NCI-H774 (cell line): Measurements from ENCODE around the gene MSTO1.
"Not testable (repeated sequence)": the region's sequence is repeated elsewhere in the genome, so short reads cannot be mapped to it uniquely, and the experiment has no call there.

ENCODE experiments used
- DNase-seq: peaks from one replicate; lab custom pipeline; 2025; lab: John Stamatoyannopoulos, UW

The MSTO1 gene

DNA sequence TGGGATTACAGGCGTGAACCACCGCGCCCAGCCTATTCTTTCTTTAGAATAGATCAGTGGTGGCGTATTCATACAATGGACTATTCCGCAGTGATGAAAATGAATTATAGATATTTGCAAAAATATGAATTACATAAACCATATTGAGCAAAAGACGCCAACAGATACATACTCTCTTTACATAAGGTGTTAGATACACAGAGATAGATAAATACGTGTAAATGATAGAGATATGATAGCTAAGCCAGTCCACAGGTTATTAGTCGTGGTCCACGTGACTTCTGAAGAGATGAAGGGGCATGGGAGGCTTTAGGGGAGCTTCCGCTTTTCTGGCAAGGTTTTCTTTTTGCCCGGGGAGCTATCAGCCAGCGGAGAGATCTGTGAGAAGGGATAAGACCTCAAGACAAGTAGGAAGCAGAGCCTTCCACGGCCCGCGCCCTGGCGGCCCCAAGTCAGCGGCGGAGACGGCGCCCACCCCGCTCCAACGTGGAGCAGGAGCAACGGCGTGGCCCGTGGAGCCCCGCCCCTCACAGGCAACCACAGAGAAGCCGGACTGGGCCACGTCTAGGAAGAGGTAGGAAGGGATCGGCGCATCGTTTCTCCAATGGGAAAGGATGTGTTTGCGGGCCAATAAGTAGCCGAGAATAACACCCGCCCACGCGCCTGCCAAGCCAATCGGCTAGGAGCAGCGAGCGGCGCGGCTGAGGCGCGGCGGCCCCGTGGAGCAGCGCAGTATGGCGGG lies at the start of gene MSTO1:
Gene MSTO1 (plus strand): TSS at position 704 of the 742 bp plus-strand sequence. CDS start 31 bp downstream, at position 735.
- peak; percentile 95 for DNase-seq

DNA sequence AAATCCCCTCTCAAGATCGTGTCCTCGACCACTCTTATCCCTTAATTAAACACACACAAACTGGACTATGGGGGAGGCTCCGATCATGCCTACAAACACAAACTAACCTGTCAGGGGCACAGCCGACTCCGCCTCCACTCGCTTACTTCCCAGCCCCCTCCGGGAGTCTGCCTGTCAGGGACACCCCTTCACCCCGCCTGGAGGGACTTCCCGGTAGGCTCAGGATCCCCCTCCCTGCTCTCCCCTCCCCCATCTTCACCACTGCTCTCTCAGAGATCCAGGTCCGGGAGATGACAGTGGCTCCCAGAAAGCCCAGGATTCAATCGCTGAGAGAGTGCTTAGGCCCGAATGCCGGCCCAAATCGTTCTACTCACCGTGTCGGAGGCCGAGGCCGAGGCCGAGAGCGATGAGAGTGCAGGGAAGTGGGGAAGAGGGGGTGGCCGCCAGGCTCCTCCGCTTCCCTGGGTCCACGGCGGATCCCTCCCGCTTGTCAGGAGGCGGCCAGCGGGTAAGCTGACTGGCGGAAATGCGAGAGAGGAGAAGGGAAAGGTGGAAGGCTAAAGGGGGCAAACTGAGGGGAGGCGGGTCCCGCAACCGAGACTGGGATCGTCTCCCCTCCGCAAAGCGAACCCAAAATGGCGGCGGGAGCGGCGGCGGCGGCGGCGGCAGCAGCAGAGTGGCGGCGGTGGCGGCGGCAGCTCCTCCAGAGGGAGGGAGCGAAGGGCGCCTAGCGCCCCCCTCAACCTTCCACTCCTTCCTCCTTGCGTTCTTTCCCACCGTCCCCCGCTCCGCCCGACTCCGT lies 48.0 kb upstream of the MSTO1 start:
- not testable (repeated sequence) for DNase-seq

DNA sequence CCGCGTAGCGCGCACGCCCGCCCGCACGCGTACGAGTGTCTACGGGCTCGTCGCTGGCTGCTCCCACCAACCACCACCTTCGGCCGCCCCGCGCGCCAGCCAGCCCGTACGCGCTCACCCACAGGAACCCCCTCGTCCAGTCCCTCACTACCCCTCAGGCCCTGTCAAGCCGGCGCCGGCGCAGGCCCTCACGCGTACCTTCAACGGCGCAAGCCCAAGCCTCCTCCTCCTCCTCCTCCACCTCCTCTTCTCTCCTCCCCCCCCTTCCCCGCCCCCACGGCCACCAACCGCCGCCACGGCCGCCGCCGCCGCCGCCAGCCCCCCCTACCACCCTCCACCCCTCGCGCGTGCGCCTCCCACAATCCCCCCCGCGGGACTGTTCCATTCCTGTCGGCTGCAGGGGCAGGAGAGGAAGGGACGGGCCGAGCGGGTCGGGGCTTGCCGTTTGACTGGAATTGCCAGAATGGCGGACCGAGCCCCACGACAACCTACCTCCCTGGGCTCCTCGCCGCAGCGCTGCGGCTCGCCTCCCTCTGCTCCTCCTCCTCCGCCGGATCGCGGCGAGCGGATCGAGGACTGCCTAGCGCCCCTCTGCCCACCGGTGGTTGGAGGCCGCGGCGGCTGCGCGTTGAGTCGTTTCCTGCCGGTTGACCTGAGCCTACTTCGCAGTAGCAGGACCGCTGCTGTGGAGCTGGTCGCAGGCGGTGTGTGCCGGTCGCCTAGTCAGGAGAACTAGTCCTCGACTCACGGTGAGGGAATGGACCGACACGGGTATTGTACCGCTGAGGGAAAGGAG lies 47.2 kb upstream of the MSTO1 start, which contains the start of gene ASH1L:
Gene ASH1L (minus strand): TSS at position 223 of the 796 bp plus-strand sequence. CDS start 41,284 bp downstream, outside the sequence.
- peak; percentile 93 for DNase-seq

DNA sequence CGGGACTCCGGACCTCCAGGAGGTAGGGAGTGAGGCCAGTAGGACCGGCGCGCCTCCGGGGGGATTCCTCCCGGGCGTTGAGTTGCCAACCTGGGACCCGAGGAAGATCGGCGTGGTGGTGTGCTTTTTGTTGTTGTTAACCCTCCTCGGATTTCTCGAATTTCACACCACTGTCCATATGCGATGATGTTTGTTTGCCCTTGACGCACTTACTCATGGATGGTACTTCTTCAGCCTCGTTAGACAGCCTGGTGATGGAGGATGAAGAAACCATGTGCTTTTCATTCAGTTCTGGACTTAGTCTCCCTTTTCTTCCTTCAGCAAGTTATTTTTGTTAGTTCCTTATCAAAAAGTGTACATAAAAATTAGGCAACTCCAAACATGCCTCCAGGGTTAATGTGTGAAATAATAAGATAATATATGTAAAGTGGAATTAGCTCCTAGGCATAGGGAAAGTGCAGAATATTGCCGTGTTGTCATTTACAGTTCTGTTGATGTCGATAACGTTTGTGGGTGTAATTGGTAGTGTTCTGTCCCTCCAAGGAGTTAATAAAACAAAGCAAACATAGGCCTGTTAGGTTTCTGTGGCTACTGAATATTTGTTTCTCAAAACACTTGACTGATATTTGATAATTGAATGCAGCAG lies 46.5 kb upstream of the MSTO1 start:
- DNase-seq: not testable (repeated sequence)

DNA sequence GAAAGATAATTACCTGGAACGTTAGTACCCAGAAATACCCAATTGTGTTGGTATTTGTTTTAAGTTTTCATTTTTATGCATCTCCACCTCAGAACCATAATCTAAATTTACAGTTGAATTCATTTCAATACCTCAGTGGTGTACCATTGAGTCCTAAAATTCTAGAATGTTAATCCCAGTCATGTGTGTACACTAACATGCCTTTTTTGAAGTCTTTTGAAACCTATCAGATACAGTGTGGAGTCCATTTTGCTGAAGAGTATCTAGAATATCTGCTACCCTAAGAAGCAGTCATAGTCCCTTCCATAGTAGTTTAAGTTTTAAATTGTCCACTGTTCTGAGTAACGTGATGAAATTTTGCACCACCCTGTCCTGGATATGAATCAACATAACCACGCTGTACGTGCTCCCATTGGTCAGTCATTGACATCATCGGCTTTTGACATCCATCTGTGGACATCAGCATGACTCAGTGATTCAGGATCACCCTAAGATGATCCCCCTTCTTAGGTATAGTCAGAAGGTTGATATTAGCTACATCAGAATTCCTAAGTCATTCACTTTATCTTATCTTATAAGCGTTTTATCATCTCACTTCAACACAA lies 39.9 kb upstream of the MSTO1 start:
- DNase-seq: no peak

DNA sequence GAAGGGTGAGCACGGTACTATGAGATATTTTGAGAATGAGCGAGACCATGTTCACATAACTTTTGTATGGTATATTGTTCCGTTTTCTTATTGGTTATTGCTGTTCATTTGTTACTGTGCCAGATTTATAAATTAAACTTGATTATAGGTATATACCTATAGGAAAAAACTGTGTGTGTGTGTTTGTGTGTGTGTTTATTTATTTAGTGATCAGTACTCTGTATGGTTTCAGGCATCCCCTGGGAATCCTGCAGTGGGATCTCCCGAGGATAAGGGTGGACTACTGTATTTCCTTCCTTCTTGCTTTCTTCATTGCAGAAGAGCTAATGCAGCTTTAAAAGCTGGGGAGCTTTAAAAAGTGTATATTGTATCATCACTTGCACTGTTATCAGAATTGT lies 39.4 kb upstream of the MSTO1 start:
- no peak for DNase-seq

DNA sequence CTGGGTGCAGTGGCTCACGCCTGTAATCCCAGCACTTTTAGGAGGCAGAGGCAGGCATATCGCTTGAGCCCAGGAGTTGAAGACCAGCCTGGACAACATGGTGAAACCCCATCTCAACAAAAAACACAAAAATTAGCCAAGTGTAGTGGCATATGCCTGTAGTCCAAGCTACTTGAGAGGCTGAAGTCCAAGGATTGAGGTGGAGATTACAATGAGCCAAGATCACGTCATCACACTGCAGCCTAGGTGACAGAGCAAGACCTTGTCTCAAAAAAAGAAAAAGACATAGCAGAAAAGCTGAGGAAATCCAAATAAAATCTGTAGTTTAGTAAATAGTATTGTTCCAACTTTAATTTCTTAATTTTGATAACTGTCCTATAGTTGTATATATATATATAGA lies 35.9 kb upstream of the MSTO1 start:
- DNase-seq: no peak

DNA sequence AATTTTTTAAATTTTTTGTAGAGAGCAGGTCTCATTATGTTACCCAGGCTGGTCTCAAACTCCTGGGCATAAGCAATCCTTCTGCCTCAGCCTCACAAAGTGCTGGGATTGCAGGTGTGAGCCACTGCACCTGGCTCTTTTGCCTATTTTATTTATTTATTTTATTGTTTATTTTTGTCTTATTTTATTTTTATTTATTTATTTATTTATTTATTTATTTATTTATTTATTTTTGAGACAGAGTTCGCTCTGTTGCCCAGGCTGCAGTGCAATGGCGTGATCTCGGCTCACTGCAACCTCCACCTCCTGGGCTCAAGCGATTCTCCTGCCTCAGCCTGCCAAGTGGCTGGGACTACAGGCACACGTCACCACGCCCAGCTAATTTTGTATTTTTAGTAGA lies 34.4 kb upstream of the MSTO1 start:
- DNase-seq: not testable (repeated sequence)

DNA sequence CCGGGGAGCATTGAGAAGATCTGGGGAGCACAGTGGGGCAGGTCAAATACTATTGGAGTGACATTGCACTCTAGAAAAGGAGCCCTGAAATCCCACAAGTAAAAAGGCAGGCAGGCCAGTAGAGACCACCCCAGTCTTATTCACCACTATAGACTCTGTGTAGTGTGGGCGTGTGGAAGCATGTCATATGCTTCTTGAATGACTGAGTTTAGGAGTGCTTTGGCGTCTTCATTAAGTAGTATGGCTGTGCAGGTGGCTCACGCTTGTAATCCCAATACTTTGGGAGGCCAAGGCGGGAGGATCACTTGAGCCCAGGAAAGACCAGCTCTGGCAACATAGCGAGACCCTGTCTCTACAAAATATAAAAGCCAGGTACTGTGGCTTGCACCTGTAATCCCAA lies 26.2 kb upstream of the MSTO1 start:
- not testable (repeated sequence) for DNase-seq

DNA sequence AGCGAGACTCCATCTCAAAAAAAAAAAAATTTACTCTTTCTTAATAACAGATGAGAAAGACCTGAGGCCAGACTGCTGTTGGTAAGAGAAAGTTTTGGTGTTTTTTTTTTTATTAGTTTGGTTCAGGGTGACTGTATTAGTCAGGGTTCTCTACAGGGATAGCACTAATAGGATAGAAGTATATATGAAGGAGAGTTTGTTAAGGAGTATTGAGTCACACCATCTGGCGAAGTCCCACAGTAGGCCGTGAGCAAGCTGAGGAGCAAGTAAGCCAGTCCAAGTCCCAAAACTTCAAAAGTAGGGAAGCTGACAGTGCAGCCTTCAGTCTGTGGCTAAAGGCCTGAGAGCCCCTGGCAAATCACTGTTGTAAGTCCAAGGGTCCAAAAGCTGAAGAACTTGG lies 20.7 kb upstream of the MSTO1 start:
- DNase-seq: not testable (repeated sequence)

DNA sequence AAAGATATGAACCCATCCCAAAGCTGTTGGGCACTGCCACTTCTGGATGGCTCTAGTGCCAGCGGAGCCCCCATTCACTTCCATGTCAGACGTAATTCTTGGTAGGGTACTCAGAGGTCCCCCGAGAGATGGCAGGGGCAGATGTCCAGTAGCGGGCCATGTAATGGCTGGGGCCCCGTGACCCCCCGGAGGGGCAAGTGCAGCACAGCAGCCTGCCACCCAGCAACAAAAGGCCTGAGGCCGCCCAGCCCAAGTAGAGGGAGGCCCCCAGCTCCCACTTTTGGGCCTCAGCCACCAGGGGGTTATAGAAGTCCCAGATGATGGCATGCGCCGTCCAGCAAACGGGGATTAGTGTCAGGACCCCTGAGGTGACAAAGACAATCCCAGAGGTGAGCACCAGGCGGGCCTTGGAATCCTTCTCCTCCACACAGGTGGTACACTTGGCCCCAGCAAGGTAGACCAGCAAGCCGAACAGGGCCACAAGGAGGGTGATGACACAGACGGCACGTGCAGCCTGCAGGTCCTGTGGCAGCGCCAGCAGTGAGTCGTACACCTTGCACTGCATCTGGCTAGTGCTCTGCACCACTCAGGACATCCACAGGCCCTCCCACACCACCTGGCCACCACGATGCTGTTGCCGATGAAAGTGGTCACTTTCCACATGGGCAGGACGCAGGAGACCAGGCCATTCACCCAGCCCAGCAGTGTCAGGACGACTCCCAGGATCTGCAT lies 19.3 kb upstream of the MSTO1 start:
- not testable (repeated sequence) for DNase-seq

DNA sequence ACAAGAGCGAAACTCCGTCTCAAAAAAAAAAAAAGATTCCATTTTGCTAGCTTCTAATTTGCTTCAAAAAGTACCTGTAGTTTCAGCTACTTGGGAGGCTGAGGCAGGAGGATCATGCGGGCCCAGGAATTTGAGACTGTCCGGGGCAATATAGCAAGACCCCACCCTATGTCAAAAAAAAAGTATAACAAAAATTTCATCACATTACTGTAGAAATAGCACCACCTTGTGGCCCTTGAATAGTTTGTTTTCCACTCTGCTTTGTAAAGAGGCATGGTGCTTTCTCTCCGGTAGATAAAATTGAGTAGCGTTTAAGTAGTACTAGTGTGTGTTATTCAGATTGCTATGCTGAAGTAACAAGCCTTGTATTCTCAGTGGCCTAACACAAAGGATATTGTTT lies 18.2 kb upstream of the MSTO1 start:
- DNase-seq: peak; percentile 60

DNA sequence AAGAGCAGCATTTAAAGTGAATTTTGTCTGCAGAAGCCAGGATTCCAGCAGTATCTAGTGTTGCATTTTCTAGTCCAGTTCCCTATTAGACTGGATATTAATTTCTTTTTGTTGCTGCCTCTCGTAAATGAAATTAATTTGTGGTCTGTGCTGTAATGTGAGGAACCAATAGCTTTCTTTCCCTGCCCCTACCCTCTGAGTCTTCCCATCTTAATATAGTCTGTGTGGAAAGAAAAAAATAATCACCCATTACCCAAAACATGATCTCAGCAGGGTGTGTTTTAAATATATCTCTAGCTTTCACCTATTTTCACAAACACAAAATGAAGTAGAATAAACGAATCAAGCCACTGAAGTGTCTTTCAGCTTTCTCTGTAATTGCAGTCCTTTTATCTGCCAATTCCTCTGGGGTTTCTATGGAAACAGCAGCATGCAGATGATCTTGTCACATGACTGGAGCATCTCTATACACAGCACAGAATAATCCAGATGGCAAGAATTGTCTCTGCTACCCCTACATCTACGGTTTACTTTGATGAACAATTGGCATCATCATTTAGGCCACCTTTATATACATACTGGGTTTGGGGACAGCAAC lies 14.0 kb upstream of the MSTO1 start:
- DNase-seq: not testable (repeated sequence)

DNA sequence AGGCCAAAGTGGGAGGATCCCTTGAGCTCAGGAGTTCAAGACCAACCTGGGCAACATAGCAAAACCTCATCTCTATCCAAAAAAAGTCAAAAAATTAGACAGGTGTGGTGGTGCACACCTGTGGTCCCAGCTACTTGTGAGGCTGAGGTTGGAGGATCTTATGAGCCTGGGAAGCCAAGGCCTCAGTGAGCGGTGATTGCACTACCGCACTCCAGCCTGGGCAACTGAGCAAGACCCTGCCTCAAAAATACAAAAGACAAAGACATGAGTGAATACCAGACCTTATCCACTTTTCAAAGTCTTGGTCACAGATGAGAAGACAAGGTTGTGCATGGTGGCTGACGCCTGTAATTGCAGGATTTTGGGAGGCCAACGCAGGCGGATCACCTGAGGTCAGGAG lies 13.2 kb upstream of the MSTO1 start:
- no peak for DNase-seq

DNA sequence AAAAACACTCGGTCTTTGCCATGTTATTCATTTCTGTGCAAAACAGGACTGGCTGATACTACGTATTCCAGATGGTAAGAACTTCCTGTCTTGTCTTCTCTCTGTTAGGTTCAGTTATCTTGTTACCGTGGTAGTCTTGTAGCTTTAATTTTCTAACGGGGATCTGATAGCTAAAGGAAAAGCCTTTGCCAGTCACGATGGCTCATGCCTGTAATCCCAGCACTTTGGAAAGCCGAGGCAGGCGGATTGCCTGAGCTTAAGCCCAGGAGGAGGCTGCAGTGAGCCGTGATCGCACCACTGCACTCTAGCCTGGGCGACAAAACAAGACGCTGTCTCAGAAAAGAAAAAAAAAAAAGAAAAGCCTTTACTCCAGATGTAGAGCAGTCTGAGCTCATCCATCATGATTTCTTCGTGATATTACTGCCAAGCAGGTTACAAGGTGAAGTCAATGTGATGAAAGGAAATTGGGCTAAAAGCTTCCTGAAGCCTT lies 11.1 kb upstream of the MSTO1 start:
- no peak for DNase-seq

DNA sequence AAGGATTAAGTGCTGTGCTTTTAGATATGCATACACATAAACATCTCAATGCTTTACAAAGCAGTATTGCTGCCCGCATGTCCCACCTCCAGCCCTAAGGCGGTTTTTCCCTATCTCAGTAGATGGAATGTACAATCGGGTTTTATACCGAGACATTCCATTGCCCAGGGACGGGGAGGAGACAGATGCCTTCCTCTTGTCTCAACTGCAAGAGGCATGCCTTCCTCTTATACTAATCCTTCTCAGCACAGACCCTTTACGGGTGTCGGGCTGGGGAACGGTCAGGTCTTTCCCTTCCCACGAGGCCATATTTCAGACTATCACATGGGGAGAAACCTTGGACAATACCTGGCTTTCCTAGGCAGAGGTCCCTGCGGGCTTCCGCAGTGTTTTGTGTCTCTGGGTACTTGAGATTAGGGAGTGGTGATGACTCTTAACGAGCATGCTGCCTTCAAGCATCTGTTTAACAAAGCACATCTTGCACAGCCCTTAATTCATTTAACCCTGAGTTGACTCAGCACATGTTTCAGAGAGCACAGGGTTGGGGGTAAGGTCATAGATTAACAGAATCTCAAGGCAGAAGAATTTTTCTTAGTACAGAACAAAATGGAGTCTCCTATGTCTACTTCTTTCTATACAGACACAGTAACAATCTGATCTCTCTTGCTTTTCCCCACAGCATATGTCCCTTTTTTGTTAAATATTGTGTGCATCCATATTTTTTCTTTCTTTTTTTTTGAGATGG lies 10.0 kb upstream of the MSTO1 start:
- not testable (repeated sequence) for DNase-seq

DNA sequence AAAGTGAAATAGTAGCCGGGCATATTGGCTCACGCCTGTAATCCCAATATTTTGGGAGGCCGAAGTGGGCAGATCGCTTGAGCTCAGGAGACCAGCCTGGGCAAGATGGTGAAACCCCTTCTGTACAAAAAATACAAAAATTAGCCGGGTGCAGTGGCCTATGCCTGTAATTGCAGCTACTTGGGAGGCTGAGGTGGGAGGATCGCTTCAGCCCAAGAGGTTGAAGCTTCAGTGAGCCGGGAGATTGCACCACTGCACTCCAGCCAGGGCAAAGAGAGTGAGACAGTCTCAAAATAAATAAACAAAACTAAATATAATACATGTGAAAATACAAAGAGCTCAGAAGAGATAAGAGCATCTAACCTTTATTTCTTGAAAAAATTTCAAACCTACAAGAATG lies 2.3 kb upstream of the MSTO1 start:
- DNase-seq: no peak

DNA sequence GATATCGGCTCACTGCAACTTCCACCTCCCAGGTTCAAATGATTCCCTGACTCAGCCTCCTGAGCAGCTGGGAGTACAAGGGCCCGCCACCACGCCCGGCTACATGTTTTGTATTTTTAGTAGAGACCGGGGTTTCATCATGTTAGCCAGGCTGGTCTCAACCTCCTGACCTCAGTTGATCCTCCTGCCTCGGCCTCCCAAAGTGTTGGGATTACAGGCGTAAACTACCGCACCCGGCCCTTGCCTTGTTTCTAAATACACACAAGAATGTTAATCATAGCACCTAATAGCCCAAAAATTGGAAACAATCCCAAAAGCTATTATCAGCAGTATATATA lies 1.2 kb upstream of the MSTO1 start:
- no peak for DNase-seq

DNA sequence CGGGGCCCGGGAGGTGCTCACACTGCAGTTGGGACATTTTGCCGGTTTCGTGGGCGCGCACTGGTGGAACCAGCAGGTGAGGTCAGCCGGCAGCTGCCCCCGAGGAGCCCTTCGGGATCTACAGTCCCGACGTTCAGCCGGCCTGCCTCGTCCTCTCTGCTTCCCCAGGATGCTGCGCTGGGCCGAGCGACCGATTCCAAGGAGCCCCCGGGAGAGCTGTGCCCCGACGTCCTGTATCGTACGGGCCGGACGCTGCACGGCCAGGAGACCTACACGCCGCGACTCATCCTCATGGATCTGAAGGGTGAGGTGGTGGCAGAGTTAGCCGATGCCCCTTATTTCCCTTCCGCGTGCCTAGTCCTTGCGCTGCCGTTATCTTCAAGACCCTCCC lies 234 bp downstream of the MSTO1 start:
- not testable (repeated sequence) for DNase-seq

DNA sequence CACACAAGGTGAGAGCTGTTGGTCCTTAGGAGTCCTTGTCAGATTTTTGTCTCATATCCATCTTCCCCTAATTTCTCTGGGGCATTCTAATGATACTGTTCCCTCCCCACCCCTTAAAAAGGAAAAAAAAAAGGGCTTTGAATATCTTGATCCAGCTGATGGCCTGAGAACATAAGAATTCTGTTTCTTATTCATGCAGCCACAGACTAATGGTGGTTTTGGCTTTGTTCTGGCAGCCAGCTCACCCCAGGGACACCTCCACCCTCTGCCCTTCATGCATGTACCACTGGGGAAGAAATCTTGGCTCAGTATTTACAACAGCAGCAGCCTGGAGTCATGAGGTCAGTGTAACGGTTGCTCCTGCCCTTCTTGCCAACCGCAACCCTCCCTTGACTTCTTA lies 3.2 kb downstream of the MSTO1 start:
- DNase-seq: not testable (repeated sequence)
